ENCODE data around the gene BNC2.

DNA sequence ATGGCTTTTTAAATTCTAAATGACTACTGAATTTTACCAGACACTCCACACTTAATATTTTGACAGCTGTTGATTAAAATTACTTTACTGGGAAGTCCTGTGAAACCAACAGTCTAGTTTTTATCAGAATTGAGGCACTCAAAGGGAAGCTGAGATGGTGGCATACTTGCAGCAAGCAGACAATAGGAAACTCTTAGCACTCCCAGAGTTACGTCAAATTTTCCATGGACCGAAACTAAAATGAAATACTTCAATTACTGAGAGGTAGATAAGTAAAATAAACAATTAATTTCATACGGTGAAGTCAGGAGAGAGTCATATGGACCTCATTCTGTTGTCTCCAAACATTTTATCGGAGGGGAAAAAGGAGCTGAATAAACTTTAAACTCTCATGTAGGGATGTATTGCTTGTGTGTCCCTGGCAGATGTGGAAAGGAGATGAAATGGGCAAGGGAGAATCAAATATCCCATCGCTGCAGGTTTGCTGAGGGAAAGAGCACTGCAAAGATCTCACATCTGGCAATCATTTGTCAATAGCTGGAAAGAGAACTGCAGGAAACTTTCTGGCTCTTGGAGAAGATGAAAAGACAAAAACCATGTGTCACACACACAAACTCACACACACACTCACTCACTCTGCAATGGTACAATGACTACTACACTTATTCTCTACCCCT lies 189.4 kb downstream of the BNC2 start:
- TF ChIP-seq, protein P1, sequence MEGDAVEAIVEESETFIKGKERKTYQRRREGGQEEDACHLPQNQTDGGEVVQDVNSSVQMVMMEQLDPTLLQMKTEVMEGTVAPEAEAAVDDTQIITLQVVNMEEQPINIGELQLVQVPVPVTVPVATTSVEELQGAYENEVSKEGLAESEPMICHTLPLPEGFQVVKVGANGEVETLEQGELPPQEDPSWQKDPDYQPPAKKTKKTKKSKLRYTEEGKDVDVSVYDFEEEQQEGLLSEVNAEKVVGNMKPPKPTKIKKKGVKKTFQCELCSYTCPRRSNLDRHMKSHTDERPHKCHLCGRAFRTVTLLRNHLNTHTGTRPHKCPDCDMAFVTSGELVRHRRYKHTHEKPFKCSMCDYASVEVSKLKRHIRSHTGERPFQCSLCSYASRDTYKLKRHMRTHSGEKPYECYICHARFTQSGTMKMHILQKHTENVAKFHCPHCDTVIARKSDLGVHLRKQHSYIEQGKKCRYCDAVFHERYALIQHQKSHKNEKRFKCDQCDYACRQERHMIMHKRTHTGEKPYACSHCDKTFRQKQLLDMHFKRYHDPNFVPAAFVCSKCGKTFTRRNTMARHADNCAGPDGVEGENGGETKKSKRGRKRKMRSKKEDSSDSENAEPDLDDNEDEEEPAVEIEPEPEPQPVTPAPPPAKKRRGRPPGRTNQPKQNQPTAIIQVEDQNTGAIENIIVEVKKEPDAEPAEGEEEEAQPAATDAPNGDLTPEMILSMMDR (IDR thresholded peaks at IDR 0.05) = no peak
- no peak for TF ChIP-seq POLR2A (IDR thresholded peaks at IDR 0.05)
